ENCODE measurements around the gene INSM1. TPM values are rescaled to one million over a fixed set of nuclear protein-coding genes. Genes with fewer than 3 reads are reported as not detected.

Gene INSM1
- total RNA-seq, 1 experiment from 2014 or later, result 3.3 TPM

GRCh38 chr20:20318365-20319161, 49.3 kb upstream of the INSM1 start:
- Mint-ChIP-seq H3K9me3 (peaks cover 4% of the 10 kb centered on the region), H3K27me3 (ENCODE audit: low read depth) (no peaks in the 10 kb centered on the region), H3K4me1 (no peaks in the 10 kb centered on the region), H3K4me3 (no peak overlapping the region), H3K27ac (no peak overlapping the region), H3K36me3 (no peaks in the 10 kb centered on the region)
- TF ChIP-seq IRF2 (CRISPR knock-in tag; IDR thresholded peaks at IDR 0.05; ENCODE audit: borderline replicate concordance, low read depth) (no peak), ZNF423 (CRISPR knock-in tag; IDR thresholded peaks at IDR 0.05) (no peak), ZNF219 (CRISPR knock-in tag; IDR thresholded peaks at IDR 0.05; ENCODE audit: borderline replicate concordance) (no peak), NR2C2 (CRISPR knock-in tag; IDR thresholded peaks at IDR 0.05) (no peak), ZNF281 (CRISPR knock-in tag; IDR thresholded peaks at IDR 0.05) (no peak), CREB1 (CRISPR knock-in tag; IDR thresholded peaks at IDR 0.05) (no peak), JAZF1 (CRISPR knock-in tag; IDR thresholded peaks at IDR 0.05) (no peak), GABPB1 (CRISPR knock-in tag; IDR thresholded peaks at IDR 0.05) (no peak), ZNF425 (CRISPR knock-in tag; conservative IDR thresholded peaks at IDR 0.05) (no peak), ZBTB21 (CRISPR knock-in tag; IDR thresholded peaks at IDR 0.05; ENCODE audit: borderline replicate concordance) (no peak), ZNF317 (CRISPR knock-in tag; IDR thresholded peaks at IDR 0.05; ENCODE audit: borderline replicate concordance, low read depth) (no peak), GTF2I (CRISPR knock-in tag; conservative IDR thresholded peaks at IDR 0.05) (no peak), OVOL2 (CRISPR knock-in tag; IDR thresholded peaks at IDR 0.05; ENCODE audit: borderline replicate concordance) (no peak), ZNF138 (CRISPR knock-in tag; conservative IDR thresholded peaks at IDR 0.05) (no peak)
- POLR2A ChIA-PET, result no interaction called here
- ATAC-seq, result no peak
- CTCF ChIA-PET, result interaction anchor here (0.5 kb wide), 1 partner anchor 110 kb away, joined by 3 read pairs; no protein-coding TSS in a partner anchor
- DNase-seq (ENCODE audit: low spot score), result no peak

GRCh38 chr20:20321134-20321533, 46.8 kb upstream of the INSM1 start:
- Mint-ChIP-seq H3K9me3 (no peaks in the 10 kb centered on the region), H3K4me3 (no peak overlapping the region), H3K27me3 (ENCODE audit: low read depth) (no peaks in the 10 kb centered on the region), H3K4me1 (no peaks in the 10 kb centered on the region), H3K36me3 (no peaks in the 10 kb centered on the region), H3K27ac (no peak overlapping the region)
- no peak for TF ChIP-seq NFYB (CRISPR knock-in tag; conservative IDR thresholded peaks at IDR 0.05; ENCODE audit: low read depth)
- ChIA-PET CTCF (no interaction called here), POLR2A (no interaction called here)
- DNase-seq (ENCODE audit: low spot score) (no peak), ATAC-seq (no peak)

GRCh38 chr20:20321917-20322316, 46.0 kb upstream of the INSM1 start:
- no peaks in the 10 kb centered on the region for H3K27me3 Mint-ChIP-seq (ENCODE audit: low read depth)
- ATAC-seq (no peak), DNase-seq (ENCODE audit: low spot score) (no peak)
- no peaks in the 10 kb centered on the region for H3K4me1 Mint-ChIP-seq
- TF ChIP-seq IRF2 (CRISPR knock-in tag; IDR thresholded peaks at IDR 0.05; ENCODE audit: borderline replicate concordance, low read depth) (no peak), ZNF396 (CRISPR knock-in tag; IDR thresholded peaks at IDR 0.05; ENCODE audit: borderline replicate concordance) (no peak), USF1 (CRISPR knock-in tag; IDR thresholded peaks at IDR 0.05) (no peak), ZMAT4 (CRISPR knock-in tag; IDR thresholded peaks at IDR 0.05) (no peak), NFYB (CRISPR knock-in tag; conservative IDR thresholded peaks at IDR 0.05; ENCODE audit: low read depth) (no peak), TEAD4 (CRISPR knock-in tag; IDR thresholded peaks at IDR 0.05) (no peak), RELA (CRISPR knock-in tag; IDR thresholded peaks at IDR 0.05; ENCODE audit: borderline replicate concordance) (no peak), RORB (CRISPR knock-in tag; IDR thresholded peaks at IDR 0.05) (no peak), ZNF423 (CRISPR knock-in tag; IDR thresholded peaks at IDR 0.05) (no peak)
- H3K27ac Mint-ChIP-seq, result no peak overlapping the region
- ChIA-PET CTCF (no interaction called here), POLR2A (no interaction called here)
- no peak overlapping the region for H3K4me3 Mint-ChIP-seq
- no peaks in the 10 kb centered on the region for H3K36me3 Mint-ChIP-seq
- H3K9me3 Mint-ChIP-seq, result no peaks in the 10 kb centered on the region

Data from WTC11 (cell line).